Duodenal mucosa (tissue), 2 donors: ENCODE measurements around the gene CARHSP1.
"Not testable (repeated sequence)": the region's sequence is repeated elsewhere in the genome, so short reads cannot be mapped to it uniquely, and the experiment has no call there.

ENCODE experiments used
- H3K27ac ChIP-seq: one replicate; pipeline ENCODE4 v1.7.0; 2013; ENCODE audit warnings: low read depth, low read length
- H3K27me3 ChIP-seq, 2 donors: one replicate each; pipeline ENCODE4 v1.7.0; 2013; ENCODE audit warnings: low read length in 2 of 2, control low read depth in 1 of 2; ENCODE audit not compliant: insufficient read depth in 2 of 2, control insufficient read depth in 1 of 2
- H3K36me3 ChIP-seq, 2 donors: one replicate each; pipeline ENCODE4 v1.7.0; 2013; ENCODE audit warnings: low read length in 2 of 2, control low read depth in 1 of 2; ENCODE audit not compliant: insufficient read depth in 2 of 2, control insufficient read depth in 1 of 2
- H3K4me1 ChIP-seq, 2 donors: one replicate each; pipeline ENCODE4 v1.7.0; 2013; ENCODE audit warnings: low read length in 2 of 2, control low read depth in 1 of 2; ENCODE audit not compliant: insufficient read depth in 2 of 2, control insufficient read depth in 1 of 2
- H3K4me3 ChIP-seq, 2 donors: one replicate each; pipeline ENCODE4 v1.7.0; 2013; ENCODE audit warnings: low read length in 2 of 2, low read depth in 1 of 2
- H3K9ac ChIP-seq, 2 donors: one replicate each; pipeline ENCODE4 v1.7.0; 2013; ENCODE audit warnings: low read length in 2 of 2, low read depth in 1 of 2
- H3K9me3 ChIP-seq, 2 donors: one replicate each; pipeline ENCODE4 v1.7.0; 2013; ENCODE audit warnings: low read length in 2 of 2, control low read depth in 1 of 2; ENCODE audit not compliant: control insufficient read depth in 1 of 2

Gene CARHSP1

DNA sequence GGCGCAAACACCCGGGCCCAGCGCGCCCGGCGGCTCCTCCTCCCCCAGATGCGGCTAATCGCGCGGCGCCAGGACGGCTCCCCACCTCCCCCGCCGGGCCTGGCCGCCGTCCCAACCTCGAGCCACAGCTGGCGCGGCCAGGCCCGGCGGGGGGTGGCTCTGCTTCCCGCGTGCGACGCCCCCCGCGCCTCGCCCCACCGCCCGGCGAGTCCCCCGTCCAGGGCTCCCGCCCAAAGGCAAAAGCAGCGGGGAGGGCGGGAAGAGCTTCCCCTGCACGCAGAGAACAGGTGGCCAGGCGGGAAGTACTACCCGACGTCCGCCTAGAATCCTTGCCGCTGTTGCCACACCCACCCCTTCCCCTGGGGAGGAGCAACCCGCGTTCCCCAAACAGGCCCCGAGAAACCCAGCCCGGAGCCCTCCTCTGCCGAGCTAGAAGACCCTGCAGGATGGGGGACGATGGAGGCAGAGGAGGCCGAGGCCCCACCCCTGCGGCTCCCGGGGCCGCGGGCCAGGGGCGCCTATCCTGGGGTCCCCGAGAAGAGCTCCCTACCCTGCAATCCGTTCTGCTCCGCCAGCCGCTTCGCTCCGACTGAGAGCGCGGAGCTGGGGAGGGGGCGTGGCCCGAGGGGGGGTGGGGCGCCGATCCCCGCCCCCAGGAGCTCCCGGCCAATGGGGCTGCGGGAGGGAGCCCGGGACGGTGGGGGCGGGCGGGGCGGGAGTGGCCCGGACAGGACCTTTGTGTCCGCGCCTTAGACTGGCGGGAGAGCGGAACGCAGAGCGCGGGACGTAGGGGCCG, at the start of gene CARHSP1:
TSS of gene CARHSP1 (minus strand) at position 591 of the 796 bp plus-strand sequence. CDS start 9,678 bp downstream, outside the sequence.
- Histone ChIP-seq H3K4me3 (peak within 1 kb of the TSS; percentile 89 to 94), H3K27me3 (no peaks in the 10 kb centered on the region), H3K27ac (peak within 1 kb of the TSS; percentile 82), H3K4me1 (peaks cover 44 to 48% of the 10 kb centered on the region in 2 donors), H3K36me3 (peaks cover 0 to 3% of the 10 kb centered on the region in 2 donors), H3K9me3 (no peaks in the 10 kb centered on the region), H3K9ac (peak within 1 kb of the TSS; percentile 70 to 73)

DNA sequence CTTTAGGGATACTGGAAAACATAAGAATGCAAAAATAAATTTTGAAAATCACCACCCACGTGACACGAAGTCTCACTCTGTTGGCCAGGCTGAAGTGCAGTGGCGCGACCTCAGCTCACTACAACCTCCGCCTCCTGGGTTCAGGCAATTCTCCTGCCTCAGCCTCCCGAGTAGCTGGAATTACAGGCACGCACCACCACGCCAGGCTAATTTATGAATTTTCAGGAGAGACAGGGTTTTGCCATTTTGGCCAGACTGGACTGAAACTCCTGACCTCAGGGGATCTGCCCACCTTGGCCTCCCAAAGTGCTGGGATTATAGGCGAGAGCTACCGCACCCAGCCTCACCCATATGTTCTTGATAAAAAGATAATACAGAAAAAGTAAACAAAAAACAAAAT, 48.5 kb upstream of the CARHSP1 start:
- H3K9ac ChIP-seq, H3K9me3 ChIP-seq, H3K27ac ChIP-seq, H3K27me3 ChIP-seq, H3K4me3 ChIP-seq: not testable (repeated sequence)
- H3K36me3 ChIP-seq: peaks cover 38 to 86% of the 10 kb centered on the region in 2 donors
- peaks cover 11 to 16% of the 10 kb centered on the region in 2 donors for H3K4me1 ChIP-seq

DNA sequence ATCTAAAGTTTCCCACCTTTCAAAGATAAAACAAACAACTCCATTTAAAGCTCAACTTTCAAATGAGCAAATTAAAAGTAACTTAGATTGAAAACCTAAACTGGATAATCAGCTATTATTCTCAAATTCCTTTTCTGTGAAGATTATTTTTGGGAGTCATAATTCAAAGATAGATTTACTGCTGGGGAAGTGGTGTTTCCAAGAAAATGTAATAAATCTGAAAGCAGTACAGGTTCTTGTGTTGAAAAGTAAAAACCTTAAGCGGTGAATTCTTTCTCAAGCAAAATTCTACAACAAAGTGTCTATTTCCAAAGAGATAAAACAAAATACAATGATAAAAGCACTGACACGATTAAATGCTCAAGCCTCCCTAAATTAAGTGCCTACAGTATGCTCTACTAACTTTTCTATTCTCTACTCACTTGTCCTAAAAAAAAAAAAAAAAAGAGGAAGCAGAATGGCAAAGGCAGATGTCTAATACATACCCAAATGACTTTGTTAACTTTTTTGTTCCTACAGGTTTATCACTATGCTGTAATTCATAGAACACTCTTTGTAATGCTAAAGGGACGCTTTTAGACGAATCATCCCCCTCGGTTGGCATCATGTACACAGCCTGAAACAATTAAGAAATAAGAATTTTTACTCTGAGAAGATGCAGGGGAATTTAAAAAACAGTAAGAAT, 47.9 kb upstream of the CARHSP1 start:
- Histone ChIP-seq H3K36me3 (peaks cover 32 to 80% of the 10 kb centered on the region in 2 donors), H3K27ac (no peak overlapping the region), H3K27me3 (no peaks in the 10 kb centered on the region), H3K9ac (no peak overlapping the region), H3K9me3 (no peaks in the 10 kb centered on the region), H3K4me1 (peaks cover 13 to 18% of the 10 kb centered on the region in 2 donors), H3K4me3 (no peak overlapping the region)

DNA sequence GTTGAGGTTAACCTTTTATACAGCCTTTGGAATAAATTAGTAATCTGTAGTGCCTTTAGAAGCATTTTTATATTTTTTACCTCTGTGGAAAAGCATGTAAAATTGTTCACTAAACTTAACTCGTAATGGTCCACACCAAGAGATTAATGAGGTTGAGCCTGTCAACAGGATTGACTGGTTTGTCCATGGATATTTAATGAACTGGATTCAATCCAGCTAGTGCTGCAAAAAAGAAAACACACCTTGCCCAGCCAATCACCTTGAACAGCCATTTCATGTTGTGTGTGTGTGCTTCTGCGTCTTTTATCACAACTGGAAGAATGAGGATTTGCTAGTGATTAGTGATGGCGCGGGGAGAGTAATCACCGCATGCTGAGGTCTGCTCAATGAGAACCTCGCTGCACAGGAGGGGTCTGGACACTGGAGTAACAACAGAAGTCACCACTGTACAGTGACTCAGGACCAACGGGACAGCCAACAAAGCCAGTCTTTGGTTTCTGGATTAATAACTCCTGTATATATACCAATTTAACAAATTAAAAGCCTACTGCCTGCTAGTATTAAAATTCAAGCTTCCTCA, 47.0 kb upstream of the CARHSP1 start:
- Histone ChIP-seq H3K27me3 (no peaks in the 10 kb centered on the region), H3K9ac (no peak overlapping the region), H3K27ac (no peak overlapping the region), H3K9me3 (no peaks in the 10 kb centered on the region), H3K4me3 (no peak overlapping the region), H3K36me3 (peaks cover 33 to 82% of the 10 kb centered on the region in 2 donors), H3K4me1 (peaks cover 21 to 27% of the 10 kb centered on the region in 2 donors)

DNA sequence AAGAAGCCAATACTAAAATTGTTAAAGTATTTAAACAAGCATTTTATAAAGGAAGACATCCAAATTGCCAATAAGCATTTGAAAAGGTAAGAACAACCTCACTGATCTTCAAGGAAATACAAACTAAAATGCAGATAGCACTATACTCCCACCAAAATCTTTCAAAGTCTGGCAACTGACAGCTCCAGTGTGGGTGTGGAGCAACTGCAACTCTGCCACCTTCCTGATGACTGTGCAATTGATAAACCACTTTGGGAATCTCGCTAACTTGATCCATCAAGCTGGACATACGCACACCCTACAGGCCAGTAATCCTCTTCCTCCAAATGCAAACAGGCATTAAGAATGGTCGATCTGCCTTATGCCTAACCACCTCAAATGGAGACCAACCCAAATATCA, 45.3 kb upstream of the CARHSP1 start:
- H3K9me3 ChIP-seq: no peaks in the 10 kb centered on the region
- H3K4me3 ChIP-seq: no peak overlapping the region
- H3K36me3 ChIP-seq: peaks cover 28 to 81% of the 10 kb centered on the region in 2 donors
- H3K27me3 ChIP-seq: no peaks in the 10 kb centered on the region
- H3K27ac ChIP-seq: no peak overlapping the region
- H3K9ac ChIP-seq: no peak overlapping the region
- peaks cover 34 to 40% of the 10 kb centered on the region in 2 donors for H3K4me1 ChIP-seq

DNA sequence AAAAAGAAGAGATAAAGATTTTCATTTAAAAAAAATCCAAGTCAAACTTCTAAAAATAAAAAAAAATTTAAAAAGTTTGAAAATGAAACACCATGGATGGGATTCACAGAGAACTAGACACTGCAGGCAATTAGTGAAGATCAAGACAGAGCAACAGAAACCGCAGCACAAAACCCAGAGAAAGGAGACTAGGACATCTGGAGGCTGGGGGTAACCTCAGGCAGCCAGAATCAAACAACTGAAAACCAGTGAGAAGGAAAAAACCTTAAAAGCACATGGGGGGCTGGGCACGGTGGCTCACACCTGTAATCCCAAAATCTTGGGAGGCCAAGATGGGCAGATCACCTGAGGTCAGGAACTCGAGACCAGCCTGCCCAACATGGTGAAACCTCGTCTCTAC, 44.0 kb upstream of the CARHSP1 start:
- Histone ChIP-seq H3K27me3 (no peaks in the 10 kb centered on the region), H3K9me3 (no peaks in the 10 kb centered on the region), H3K27ac (no peak overlapping the region), H3K4me3 (no peak overlapping the region), H3K4me1 (peaks cover 41 to 43% of the 10 kb centered on the region in 2 donors), H3K36me3 (peaks cover 35 to 81% of the 10 kb centered on the region in 2 donors), H3K9ac (no peak overlapping the region)

DNA sequence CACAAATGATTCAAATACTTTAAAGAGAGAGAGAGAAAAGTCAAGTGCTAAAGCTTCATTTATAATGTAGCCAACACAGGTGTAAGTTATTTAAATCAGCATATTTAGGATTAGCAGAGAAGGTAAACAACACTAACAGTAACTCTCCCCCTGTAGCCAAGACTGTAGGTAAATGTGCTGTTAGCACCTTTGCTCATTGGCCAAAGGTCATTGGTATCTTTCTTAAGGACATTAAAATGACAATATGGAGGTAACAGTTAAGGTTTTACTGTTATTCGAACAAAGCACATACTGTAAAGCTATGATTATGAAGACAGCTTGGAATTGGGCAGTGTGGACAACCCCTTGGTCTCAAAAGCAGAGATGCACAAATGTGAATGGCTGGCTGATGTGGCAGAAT, 42.0 kb upstream of the CARHSP1 start:
- Histone ChIP-seq H3K9me3 (no peaks in the 10 kb centered on the region), H3K4me3 (peak overlapping the region; percentile 46 to 51), H3K36me3 (peaks cover 39 to 83% of the 10 kb centered on the region in 2 donors), H3K4me1 (peaks cover 34 to 39% of the 10 kb centered on the region in 2 donors), H3K9ac (no peak overlapping the region), H3K27ac (no peak overlapping the region), H3K27me3 (no peaks in the 10 kb centered on the region)

DNA sequence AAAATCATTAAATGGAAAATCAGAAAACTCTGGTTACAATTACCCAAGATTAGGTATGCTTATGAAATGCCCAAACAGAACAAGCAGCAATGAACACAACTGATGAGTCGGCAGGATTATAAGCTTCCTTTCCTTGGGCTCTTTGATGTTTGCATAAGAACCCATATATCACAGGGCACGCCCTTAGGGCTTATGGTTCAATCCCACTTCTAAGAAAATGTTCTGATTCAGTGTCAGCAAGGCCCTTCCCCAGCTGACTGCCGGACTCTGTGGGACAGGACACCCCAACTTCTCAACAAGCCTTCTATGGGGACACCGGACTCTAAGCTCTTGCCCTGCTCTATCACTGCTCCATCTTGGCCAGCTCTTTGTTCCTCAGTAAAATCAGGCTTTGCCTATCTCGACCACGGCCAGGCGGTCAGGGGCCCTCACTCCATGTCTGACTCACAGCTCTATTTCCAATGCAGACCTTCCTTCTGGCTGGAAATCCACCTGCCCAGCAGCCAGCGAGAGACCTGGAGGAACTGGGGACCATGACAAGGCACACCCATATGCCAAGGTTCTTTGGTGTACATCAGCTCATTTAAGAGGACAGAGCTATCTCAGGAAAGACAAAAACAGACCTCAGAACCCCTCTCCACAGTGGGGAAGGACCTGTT, 40.1 kb upstream of the CARHSP1 start:
- Histone ChIP-seq H3K4me1 (peaks cover 32 to 38% of the 10 kb centered on the region in 2 donors), H3K27ac (no peak overlapping the region), H3K9ac (no peak overlapping the region), H3K36me3 (peaks cover 48 to 81% of the 10 kb centered on the region in 2 donors), H3K27me3 (no peaks in the 10 kb centered on the region), H3K9me3 (no peaks in the 10 kb centered on the region), H3K4me3 (no peak overlapping the region)

DNA sequence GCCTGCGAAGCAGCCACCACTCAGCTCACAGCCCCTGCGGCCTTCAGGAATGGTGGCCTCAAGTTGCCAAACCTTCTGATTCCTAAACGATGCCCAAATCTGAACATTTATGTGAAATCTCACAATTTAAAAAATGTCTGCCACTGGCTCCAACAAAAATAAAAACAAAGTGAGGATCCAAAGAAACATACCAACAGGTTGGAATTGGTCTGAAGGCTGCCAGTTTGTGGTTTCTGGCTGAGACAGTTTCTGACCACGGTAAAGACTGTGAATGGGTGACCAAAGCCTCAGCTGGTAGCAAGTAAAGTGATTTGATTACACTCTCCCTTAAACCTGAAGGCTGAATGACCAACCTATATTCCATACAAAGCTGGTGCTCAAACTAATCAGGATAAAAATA, 38.3 kb upstream of the CARHSP1 start:
- H3K27ac ChIP-seq: no peak overlapping the region
- H3K4me1 ChIP-seq: peaks cover 29 to 30% of the 10 kb centered on the region in 2 donors
- peaks cover 57 to 90% of the 10 kb centered on the region in 2 donors for H3K36me3 ChIP-seq
- H3K9me3 ChIP-seq: no peaks in the 10 kb centered on the region
- no peak overlapping the region for H3K4me3 ChIP-seq
- no peak overlapping the region for H3K9ac ChIP-seq
- H3K27me3 ChIP-seq: no peaks in the 10 kb centered on the region
